ENCODE data around the gene PROKR1. TPM values are rescaled to one million over a fixed set of nuclear protein-coding genes. Genes with fewer than 3 reads are reported as not detected.

PROKR1 gene
- polyA plus RNA-seq, 1 experiment: not detected

DNA sequence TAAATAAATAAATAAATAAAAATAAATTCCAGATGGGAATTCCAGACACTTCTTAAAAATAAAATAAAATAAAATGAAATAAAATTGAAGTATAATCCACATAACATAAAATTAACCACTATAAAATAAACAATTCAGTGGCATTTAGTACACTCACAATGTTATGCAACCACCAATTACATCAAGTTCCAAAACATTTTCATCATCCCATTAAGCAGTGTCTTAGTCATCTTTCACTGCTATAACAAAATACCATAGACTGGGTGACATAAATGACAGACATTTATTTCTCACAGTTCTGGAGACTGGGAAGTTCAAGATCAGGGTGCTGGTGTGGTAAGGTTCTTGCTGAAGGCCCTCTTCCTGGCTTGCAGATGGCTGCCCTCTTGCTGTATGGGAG lies 22.6 kb upstream of the PROKR1 start:
- POLR2A ChIA-PET: no interaction called here
- H3K36me3 ChIP-seq (ENCODE audit: control insufficient read depth, insufficient read depth, low read length): no peaks in the 10 kb centered on the region
- no peaks in the 10 kb centered on the region for H3K27me3 ChIP-seq (ENCODE audit: control insufficient read depth, insufficient read depth, low read length)
- TF ChIP-seq, protein P1, sequence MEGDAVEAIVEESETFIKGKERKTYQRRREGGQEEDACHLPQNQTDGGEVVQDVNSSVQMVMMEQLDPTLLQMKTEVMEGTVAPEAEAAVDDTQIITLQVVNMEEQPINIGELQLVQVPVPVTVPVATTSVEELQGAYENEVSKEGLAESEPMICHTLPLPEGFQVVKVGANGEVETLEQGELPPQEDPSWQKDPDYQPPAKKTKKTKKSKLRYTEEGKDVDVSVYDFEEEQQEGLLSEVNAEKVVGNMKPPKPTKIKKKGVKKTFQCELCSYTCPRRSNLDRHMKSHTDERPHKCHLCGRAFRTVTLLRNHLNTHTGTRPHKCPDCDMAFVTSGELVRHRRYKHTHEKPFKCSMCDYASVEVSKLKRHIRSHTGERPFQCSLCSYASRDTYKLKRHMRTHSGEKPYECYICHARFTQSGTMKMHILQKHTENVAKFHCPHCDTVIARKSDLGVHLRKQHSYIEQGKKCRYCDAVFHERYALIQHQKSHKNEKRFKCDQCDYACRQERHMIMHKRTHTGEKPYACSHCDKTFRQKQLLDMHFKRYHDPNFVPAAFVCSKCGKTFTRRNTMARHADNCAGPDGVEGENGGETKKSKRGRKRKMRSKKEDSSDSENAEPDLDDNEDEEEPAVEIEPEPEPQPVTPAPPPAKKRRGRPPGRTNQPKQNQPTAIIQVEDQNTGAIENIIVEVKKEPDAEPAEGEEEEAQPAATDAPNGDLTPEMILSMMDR (IDR thresholded peaks at IDR 0.05; ENCODE audit: insufficient read depth, low read depth, low read length): no peak
- H3K4me3 ChIP-seq (ENCODE audit: low read depth, low read length): no peak overlapping the region
- DNase-seq (ENCODE audit: low read depth): no peak
- CTCF ChIA-PET: interaction anchor here (0.6 to 0.7 kb wide), 2 partner anchors 12 to 25 kb away, joined by 3 read pairs; no protein-coding TSS in a partner anchor

DNA sequence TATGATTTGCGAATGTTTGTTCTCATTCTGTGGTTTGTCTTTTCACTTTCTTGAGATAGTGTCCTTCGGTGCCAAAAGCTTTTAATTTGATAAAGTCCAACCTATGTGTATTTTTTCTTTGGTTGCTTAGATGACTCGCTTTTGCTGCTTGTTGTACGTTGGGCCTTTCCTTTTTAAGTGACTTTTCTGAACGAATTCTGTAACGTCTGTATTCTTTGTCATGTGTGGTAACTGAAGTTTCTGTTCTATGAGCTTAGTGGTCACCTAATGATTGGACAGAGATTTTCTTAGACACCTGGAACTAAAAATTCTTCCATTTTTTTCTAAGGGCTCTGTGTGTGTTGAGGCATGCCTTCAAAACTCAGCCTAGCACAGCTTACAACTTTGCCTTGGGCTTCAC lies 19.6 kb upstream of the PROKR1 start:
- TF ChIP-seq, protein P1 (IDR thresholded peaks at IDR 0.05; ENCODE audit: insufficient read depth, low read depth, low read length): no peak
- H3K36me3 ChIP-seq (ENCODE audit: control insufficient read depth, insufficient read depth, low read length): no peaks in the 10 kb centered on the region
- no peak for DNase-seq (ENCODE audit: low read depth)
- no peaks in the 10 kb centered on the region for H3K27me3 ChIP-seq (ENCODE audit: control insufficient read depth, insufficient read depth, low read length)
- CTCF ChIA-PET: no interaction called here
- POLR2A ChIA-PET: no interaction called here
- no peak overlapping the region for H3K4me3 ChIP-seq (ENCODE audit: low read depth, low read length)

DNA sequence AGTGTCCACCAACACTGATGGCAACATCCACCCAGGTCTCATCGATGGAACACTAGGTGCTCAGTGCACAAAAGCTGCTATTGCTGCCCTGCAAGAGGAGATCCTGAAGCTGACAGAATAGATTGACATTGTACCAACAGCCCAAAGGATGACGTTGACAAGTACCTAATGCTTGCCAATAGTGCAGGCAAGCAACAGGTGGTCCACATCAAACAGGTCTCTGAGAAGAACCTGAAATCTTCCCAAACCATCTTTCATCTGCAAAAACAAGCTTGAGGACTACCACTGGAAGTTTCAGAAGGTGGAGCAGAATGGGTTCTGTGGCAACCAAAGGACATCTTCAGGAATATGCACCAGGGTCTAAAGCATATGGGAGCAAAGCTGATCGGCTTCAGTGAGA lies 15.8 kb upstream of the PROKR1 start:
- H3K27me3 ChIP-seq (ENCODE audit: control insufficient read depth, insufficient read depth, low read length): no peaks in the 10 kb centered on the region
- DNase-seq (ENCODE audit: low read depth): no peak
- no peaks in the 10 kb centered on the region for H3K36me3 ChIP-seq (ENCODE audit: control insufficient read depth, insufficient read depth, low read length)
- ChIA-PET CTCF (interaction anchor here (1.2 kb wide), 1 partner anchor 32 kb away, joined by 3 read pairs; no protein-coding TSS in a partner anchor), POLR2A (no interaction called here)
- no peak overlapping the region for H3K4me3 ChIP-seq (ENCODE audit: low read depth, low read length)
- TF ChIP-seq, protein P1 (IDR thresholded peaks at IDR 0.05; ENCODE audit: insufficient read depth, low read depth, low read length): no peak

DNA sequence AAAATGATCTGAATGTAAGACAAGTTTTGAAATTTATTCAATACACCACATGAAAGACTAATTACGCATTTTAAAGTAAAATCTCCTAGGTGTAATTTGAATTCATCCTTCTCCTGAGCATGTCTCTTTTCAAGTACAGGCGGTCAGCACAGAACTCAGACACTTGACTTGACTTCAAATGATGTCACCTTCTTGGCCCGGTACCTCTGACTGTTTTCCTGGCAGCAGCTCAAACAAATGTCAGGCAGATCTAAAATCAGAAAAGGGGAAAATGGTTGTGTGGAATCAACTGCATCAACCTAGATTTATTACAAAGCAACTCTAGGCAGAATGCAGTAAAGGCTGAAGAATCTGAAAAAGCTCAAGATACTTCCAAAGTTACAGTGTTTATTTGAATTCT lies 11.4 kb upstream of the PROKR1 start:
- ChIA-PET CTCF (no interaction called here), POLR2A (no interaction called here)
- H3K27me3 ChIP-seq (ENCODE audit: control insufficient read depth, insufficient read depth, low read length): no peaks in the 10 kb centered on the region
- H3K36me3 ChIP-seq (ENCODE audit: control insufficient read depth, insufficient read depth, low read length): no peaks in the 10 kb centered on the region
- H3K4me3 ChIP-seq (ENCODE audit: low read depth, low read length): no peak overlapping the region
- no peak for DNase-seq (ENCODE audit: low read depth)
- TF ChIP-seq, protein P1 (IDR thresholded peaks at IDR 0.05; ENCODE audit: insufficient read depth, low read depth, low read length): no peak

DNA sequence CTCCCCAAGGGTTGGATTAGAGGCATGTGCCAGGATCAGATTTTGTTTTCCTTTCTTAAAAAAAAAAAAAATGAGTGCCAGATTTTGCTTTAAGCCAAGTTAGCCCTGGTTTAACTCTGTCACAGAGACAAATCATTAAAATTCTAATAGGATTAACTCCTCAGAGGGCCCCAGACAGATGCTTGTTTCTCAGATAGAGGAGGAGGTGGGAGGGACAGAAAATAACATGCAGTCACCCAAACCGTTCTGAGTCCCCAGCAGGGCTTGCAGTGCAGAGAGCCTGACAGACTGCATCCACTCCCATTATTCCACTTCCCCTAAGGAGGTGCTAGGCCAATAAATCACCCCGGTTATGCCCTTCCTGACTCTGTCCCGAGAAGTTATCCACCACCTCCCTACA lies 6.3 kb upstream of the PROKR1 start:
- Histone ChIP-seq H3K36me3 (ENCODE audit: control insufficient read depth, insufficient read depth, low read length) (no peaks in the 10 kb centered on the region), H3K27me3 (ENCODE audit: control insufficient read depth, insufficient read depth, low read length) (peaks cover 2% of the 10 kb centered on the region; the same call in 1 of the 2 replicates), H3K4me3 (ENCODE audit: low read depth, low read length) (no peak overlapping the region)
- TF ChIP-seq, protein P1 (IDR thresholded peaks at IDR 0.05; ENCODE audit: insufficient read depth, low read depth, low read length): no peak
- no peak for DNase-seq (ENCODE audit: low read depth)
- ChIA-PET CTCF (no interaction called here), POLR2A (no interaction called here)

All from BJ (cell line).